ENCODE measurements around the gene CFH.
"Not testable (repeated sequence)": the region's sequence is repeated elsewhere in the genome, so short reads cannot be mapped to it uniquely, and the experiment has no call there.

Gene CFH

DNA sequence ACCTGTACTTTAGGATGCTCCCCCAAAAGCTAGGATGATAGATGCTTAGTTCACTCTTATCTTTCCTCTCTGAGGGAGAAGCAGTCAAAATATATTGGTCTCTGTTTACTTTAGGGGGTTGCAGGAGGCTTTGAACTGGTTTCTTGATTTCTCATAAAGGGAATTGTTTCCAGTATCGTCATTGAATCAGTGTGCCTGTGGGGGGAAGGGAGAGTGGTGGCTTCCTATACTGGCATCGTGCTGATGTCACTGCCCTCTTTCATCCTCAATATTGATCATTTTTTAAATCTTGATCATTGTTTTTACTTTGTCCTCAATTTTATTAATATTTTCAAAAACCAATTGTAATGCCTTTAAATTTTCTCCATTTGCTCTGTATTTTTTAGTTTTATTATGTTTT is 82.6 kb downstream of the CFH start:
- DNase-seq (ENCODE audit: low spot score) (no peak), ATAC-seq (ENCODE audit: low read depth) (no peak)
- Histone ChIP-seq H3K27ac (ENCODE audit: poor library complexity, severe bottlenecking) (no peak overlapping the region), H3K27me3 (ENCODE audit: insufficient read depth, poor library complexity, severe bottlenecking) (no peaks in the 10 kb centered on the region), H3K4me3 (ENCODE audit: severe bottlenecking) (no peak overlapping the region), H3K9me3 (ENCODE audit: severe bottlenecking) (no peaks in the 10 kb centered on the region), H3K4me1 (ENCODE audit: insufficient read depth, poor library complexity, severe bottlenecking) (no peaks in the 10 kb centered on the region), H3K36me3 (ENCODE audit: low read depth) (no peaks in the 10 kb centered on the region)
- TF ChIP-seq, protein P1, sequence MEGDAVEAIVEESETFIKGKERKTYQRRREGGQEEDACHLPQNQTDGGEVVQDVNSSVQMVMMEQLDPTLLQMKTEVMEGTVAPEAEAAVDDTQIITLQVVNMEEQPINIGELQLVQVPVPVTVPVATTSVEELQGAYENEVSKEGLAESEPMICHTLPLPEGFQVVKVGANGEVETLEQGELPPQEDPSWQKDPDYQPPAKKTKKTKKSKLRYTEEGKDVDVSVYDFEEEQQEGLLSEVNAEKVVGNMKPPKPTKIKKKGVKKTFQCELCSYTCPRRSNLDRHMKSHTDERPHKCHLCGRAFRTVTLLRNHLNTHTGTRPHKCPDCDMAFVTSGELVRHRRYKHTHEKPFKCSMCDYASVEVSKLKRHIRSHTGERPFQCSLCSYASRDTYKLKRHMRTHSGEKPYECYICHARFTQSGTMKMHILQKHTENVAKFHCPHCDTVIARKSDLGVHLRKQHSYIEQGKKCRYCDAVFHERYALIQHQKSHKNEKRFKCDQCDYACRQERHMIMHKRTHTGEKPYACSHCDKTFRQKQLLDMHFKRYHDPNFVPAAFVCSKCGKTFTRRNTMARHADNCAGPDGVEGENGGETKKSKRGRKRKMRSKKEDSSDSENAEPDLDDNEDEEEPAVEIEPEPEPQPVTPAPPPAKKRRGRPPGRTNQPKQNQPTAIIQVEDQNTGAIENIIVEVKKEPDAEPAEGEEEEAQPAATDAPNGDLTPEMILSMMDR (IDR thresholded peaks at IDR 0.05; ENCODE audit: poor library complexity, severe bottlenecking): no peak

DNA sequence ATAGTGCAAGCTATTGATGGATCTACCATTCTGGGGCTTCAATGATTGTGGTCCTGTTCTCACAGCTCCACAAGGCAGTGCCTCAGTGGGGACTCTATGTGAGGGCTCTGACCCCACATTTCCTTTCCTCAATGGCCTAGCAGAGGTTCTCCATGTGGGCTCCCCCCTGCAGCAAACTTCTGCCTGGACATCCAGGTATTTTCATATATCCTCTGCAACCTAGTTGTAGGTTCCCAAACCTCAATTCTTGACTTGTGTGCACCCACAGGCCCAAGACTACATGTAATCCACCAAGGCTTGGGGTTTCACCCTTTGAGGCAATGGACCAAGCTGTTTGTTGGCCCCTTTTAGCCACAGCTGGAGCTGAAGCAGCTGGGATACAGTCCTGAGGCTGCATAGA is 86.9 kb downstream of the CFH start:
- no peak for DNase-seq (ENCODE audit: low spot score)

DNA sequence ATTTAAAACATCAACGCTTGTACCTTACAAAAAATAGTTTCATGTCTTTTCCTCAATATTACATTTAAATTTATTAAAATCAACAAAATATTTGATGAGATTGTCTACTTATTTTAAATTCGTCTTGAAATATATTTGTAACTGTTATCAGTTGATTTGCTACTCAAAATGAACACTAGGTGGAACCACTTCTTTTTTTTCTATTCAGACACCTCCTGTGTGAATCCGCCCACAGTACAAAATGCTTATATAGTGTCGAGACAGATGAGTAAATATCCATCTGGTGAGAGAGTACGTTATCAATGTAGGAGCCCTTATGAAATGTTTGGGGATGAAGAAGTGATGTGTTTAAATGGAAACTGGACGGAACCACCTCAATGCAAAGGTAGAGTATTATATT is 91.4 kb downstream of the CFH start:
- not testable (repeated sequence) for H3K27ac ChIP-seq (ENCODE audit: poor library complexity, severe bottlenecking); H3K4me3 ChIP-seq (ENCODE audit: severe bottlenecking); H3K4me1 ChIP-seq (ENCODE audit: insufficient read depth, poor library complexity, severe bottlenecking); H3K9me3 ChIP-seq (ENCODE audit: severe bottlenecking); H3K36me3 ChIP-seq (ENCODE audit: low read depth); H3K27me3 ChIP-seq (ENCODE audit: insufficient read depth, poor library complexity, severe bottlenecking); DNase-seq (ENCODE audit: low spot score)
- TF ChIP-seq, protein P1 (IDR thresholded peaks at IDR 0.05; ENCODE audit: poor library complexity, severe bottlenecking): peak; percentile 65
- peak; percentile 73; the same call in 2 of the 3 replicates for ATAC-seq (ENCODE audit: low read depth)

More for the DNA sequence above, 86.9 kb downstream of the CFH start:
- no peak for ATAC-seq (ENCODE audit: low read depth)
- H3K9me3 ChIP-seq (ENCODE audit: severe bottlenecking): no peaks in the 10 kb centered on the region
- H3K36me3 ChIP-seq (ENCODE audit: low read depth): no peaks in the 10 kb centered on the region
- no peaks in the 10 kb centered on the region for H3K4me1 ChIP-seq (ENCODE audit: insufficient read depth, poor library complexity, severe bottlenecking)
- TF ChIP-seq, protein P1 (IDR thresholded peaks at IDR 0.05; ENCODE audit: poor library complexity, severe bottlenecking): no peak
- H3K27ac ChIP-seq (ENCODE audit: poor library complexity, severe bottlenecking): no peak overlapping the region
- no peaks in the 10 kb centered on the region for H3K27me3 ChIP-seq (ENCODE audit: insufficient read depth, poor library complexity, severe bottlenecking)
- H3K4me3 ChIP-seq (ENCODE audit: severe bottlenecking): no peak overlapping the region

DNA sequence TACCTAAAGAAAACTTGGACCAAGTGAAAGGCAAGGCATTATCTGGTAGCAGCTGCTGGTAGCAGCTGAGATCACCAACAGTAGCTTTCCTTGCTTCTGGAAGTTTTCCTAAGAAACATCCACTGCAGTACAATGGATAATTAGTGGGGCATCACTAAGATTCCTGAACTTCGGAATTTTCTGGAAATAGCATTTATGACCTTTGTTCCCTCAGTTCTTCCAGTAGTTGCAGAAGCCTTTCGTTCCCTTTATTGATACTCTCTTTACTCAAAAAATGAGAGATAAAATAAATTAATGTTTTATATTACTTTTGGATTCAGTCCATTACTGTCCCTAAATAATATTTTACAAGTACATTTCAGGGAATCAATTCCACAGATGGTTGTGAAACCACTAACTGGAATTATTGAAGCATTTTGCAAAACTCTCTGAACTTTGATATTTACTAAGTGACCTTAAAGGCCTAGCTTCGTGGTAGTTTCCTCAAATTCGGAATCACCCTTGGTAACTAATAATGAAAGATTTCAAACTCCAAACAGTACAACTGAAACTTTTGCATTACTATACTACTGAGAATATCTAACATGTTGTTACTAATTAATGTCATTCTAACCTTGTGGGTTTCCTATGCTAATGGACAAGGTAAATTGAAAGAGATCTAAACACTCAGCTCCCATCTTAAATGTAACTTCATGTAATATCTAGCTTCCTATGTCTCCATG is 113.3 kb downstream of the CFH start:
- not testable (repeated sequence) for H3K4me3 ChIP-seq (ENCODE audit: severe bottlenecking); H3K9me3 ChIP-seq (ENCODE audit: severe bottlenecking); ATAC-seq (ENCODE audit: low read depth); DNase-seq (ENCODE audit: low spot score); H3K4me1 ChIP-seq (ENCODE audit: insufficient read depth, poor library complexity, severe bottlenecking); H3K27ac ChIP-seq (ENCODE audit: poor library complexity, severe bottlenecking); H3K27me3 ChIP-seq (ENCODE audit: insufficient read depth, poor library complexity, severe bottlenecking); H3K36me3 ChIP-seq (ENCODE audit: low read depth)

DNA sequence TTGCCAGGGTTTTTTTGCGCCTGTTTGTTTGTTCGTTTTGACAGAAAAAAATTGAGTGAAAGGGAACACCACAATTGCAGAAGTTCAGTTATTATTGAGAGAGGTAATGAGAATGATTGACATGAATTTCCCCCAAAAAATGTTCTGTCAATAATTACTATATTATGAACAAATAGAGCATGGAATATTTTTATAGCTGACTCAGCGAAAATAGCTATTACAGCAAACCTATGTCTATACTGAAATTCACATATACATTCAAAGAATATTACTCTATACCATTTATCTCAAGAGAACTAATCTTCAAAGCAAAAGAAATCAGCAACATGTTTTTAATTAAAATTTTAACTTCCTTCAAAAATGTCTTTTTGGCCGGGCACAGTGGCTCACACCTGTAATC is 118.0 kb downstream of the CFH start:
- not testable (repeated sequence) for H3K4me3 ChIP-seq (ENCODE audit: severe bottlenecking); DNase-seq (ENCODE audit: low spot score); H3K27ac ChIP-seq (ENCODE audit: poor library complexity, severe bottlenecking); H3K4me1 ChIP-seq (ENCODE audit: insufficient read depth, poor library complexity, severe bottlenecking); H3K27me3 ChIP-seq (ENCODE audit: insufficient read depth, poor library complexity, severe bottlenecking); H3K36me3 ChIP-seq (ENCODE audit: low read depth); H3K9me3 ChIP-seq (ENCODE audit: severe bottlenecking); ATAC-seq (ENCODE audit: low read depth)

DNA sequence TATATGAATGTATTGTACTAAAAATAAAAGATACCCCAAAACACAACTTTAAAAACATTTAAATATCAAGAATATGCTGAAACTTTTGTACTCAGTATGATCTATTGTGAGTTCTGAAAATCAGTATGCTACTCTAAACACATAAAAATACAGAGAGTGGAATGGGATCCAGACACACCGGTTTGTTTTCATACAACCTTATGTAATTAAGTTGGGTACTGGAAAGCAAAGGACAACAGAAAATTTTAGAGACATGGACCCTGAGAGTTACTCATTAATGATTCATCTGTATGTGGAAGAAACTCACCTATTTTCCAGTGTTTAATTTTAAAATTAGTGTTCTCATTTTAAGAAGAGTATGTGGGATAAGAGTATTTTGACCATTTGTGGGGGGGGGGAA is 121.9 kb downstream of the CFH start:
- TF ChIP-seq, protein P1 (IDR thresholded peaks at IDR 0.05; ENCODE audit: poor library complexity, severe bottlenecking): no peak
- H3K9me3 ChIP-seq (ENCODE audit: severe bottlenecking): no peaks in the 10 kb centered on the region
- H3K4me1 ChIP-seq (ENCODE audit: insufficient read depth, poor library complexity, severe bottlenecking): no peaks in the 10 kb centered on the region
- ATAC-seq (ENCODE audit: low read depth) (no peak), DNase-seq (ENCODE audit: low spot score) (no peak)
- no peak overlapping the region for H3K4me3 ChIP-seq (ENCODE audit: severe bottlenecking)
- H3K36me3 ChIP-seq (ENCODE audit: low read depth): no peaks in the 10 kb centered on the region
- no peaks in the 10 kb centered on the region for H3K27me3 ChIP-seq (ENCODE audit: insufficient read depth, poor library complexity, severe bottlenecking)
- H3K27ac ChIP-seq (ENCODE audit: poor library complexity, severe bottlenecking): no peak overlapping the region
